GM12878 (cell line): ENCODE data around the gene NTM. TPM values are rescaled to one million over a fixed set of nuclear protein-coding genes. Genes with fewer than 3 reads are reported as not detected.

Experiments used
- ATAC-seq: fragments of 200-7000 bp; cut with Tn5 transposase; 3 replicates; pipeline ENCODE4 v1.9.1; 2020; ENCODE audit warnings: mild to moderate bottlenecking, moderate library complexity
- BruUV-seq: library from RNA; stranded (reverse); fragments of 400-500 nt; replicated peaks from 2 replicates; lab custom pipeline; 2021; lab: Mats Ljungman, UMichigan
- CTCF ChIA-PET: fragments of 300-600 bp; sonication (Branson Sonifier 250); formaldehyde crosslinking; extraction: SDS; loops from one replicate; lab custom pipeline; 2021; ENCODE audit warnings: inconsistent platforms; lab: Yijun Ruan, JAX
- POLR2A ChIA-PET: fragments of 350-600 bp; formaldehyde crosslinking; extraction: SDS; loops from one replicate; lab custom pipeline; 2021; ENCODE audit warnings: inconsistent platforms; lab: Charles Lee
- RAD21 ChIA-PET: fragments of 300-600 bp; sonication (Branson Sonifier 250); formaldehyde crosslinking; loops from one replicate; lab custom pipeline; 2023; ENCODE audit warnings: antibody characterized with exemption; ENCODE audit not compliant: unreplicated experiment; lab: Charles Lee
- SMC1A ChIA-PET: fragments of 300-600 bp; sonication (Branson Sonifier 250); formaldehyde crosslinking; loops from one replicate; lab custom pipeline; 2023; ENCODE audit not compliant: unreplicated experiment, uncharacterized antibody; lab: Charles Lee
- DNase-seq: peaks from one replicate; pipeline ENCODE4 v3.0.0-alpha.2; 2011; ENCODE audit warnings: low read depth, low spot score
- FAIRE-seq: peaks from 3 replicates; lab custom pipeline; 2011; peaks lifted over from hg19 to GRCh38; lab: Jason Lieb, UNC
- H2AFZ ChIP-seq: 2 replicates; pipeline ENCODE4 v1.6.0; 2011; ENCODE audit warnings: low read depth, low read length, control low read depth; ENCODE audit not compliant: control insufficient read depth
- H3K27ac ChIP-seq: 2 replicates; pipeline ENCODE4 v1.5.1; 2011; ENCODE audit warnings: control low read depth; ENCODE audit not compliant: control insufficient read depth, insufficient read depth
- H3K27me3 ChIP-seq, 2 experiments: replicated peaks in 1 of 2; 2 replicates each; pipeline versions ENCODE4 v1.6.0 to v1.6.1; 2011; ENCODE audit warnings: low read length in 1 of 2; ENCODE audit not compliant: control insufficient read depth in 2 of 2, insufficient read depth in 2 of 2
- H3K36me3 ChIP-seq, 2 experiments: 2 replicates each; pipeline ENCODE4 v1.5.1; 2011; ENCODE audit warnings: low read length in 1 of 2; ENCODE audit not compliant: control insufficient read depth in 2 of 2, insufficient read depth in 2 of 2
- H3K4me1 ChIP-seq: 2 replicates; pipeline ENCODE4 v1.6.1; 2011; ENCODE audit warnings: mild to moderate bottlenecking, low read length, moderate library complexity, mixed read lengths; ENCODE audit not compliant: control insufficient read depth, insufficient read depth
- H3K4me2 ChIP-seq: 2 replicates; pipeline ENCODE4 v1.6.0; 2011; ENCODE audit warnings: control low read depth; ENCODE audit not compliant: control insufficient read depth, insufficient read depth
- H3K4me3 ChIP-seq: fragments of 200-600 bp; sonication (generic); 2 replicates; pipeline ENCODE4 v1.5.1; 2016
- H3K79me2 ChIP-seq: 2 replicates; pipeline ENCODE4 v1.6.0; 2011; ENCODE audit warnings: low read length; ENCODE audit not compliant: control insufficient read depth, insufficient read depth
- H3K9ac ChIP-seq: 2 replicates; pipeline ENCODE4 v1.8.0; 2011; ENCODE audit warnings: low read length, control low read depth, mixed read lengths; ENCODE audit not compliant: control insufficient read depth, insufficient read depth
- H3K9me3 ChIP-seq: replicated peaks from 3 replicates; pipeline ENCODE4 v1.5.1; 2011; ENCODE audit warnings: mild to moderate bottlenecking, low read length; ENCODE audit not compliant: control insufficient read depth, insufficient read depth
- H4K20me1 ChIP-seq: 2 replicates; pipeline ENCODE4 v1.6.0; 2011; ENCODE audit not compliant: control insufficient read depth, insufficient read depth
- CBX5 ChIP-seq: sonication (generic); IDR thresholded peaks from 2 replicates; pipeline ENCODE4 v1.6.1; 2016; ENCODE audit warnings: low read depth, moderate library complexity, mild to moderate bottlenecking, inconsistent platforms
- CREM ChIP-seq: IDR thresholded peaks from 2 replicates; pipeline ENCODE4 v1.6.1; 2014; ENCODE audit warnings: antibody characterized with exemption, low read depth
- EED ChIP-seq: sonication (generic); IDR thresholded peaks from 2 replicates; pipeline ENCODE4 v1.6.1; 2016; ENCODE audit warnings: antibody characterized with exemption, low read depth
- FOXK2 ChIP-seq: fragments of 450-650 bp; IDR thresholded peaks from 2 replicates; pipeline ENCODE4 v1.6.1; 2017; ENCODE audit warnings: mild to moderate bottlenecking, moderate library complexity
- FOXM1 ChIP-seq: IDR thresholded peaks from 2 replicates; pipeline ENCODE4 v1.6.1; 2012; ENCODE audit warnings: low read depth, mild to moderate bottlenecking, inconsistent platforms, low read length, moderate library complexity
- IKZF2 ChIP-seq, 2 experiments: fragments of 450-650 bp; IDR thresholded peaks; 2 replicates each; pipeline ENCODE4 v1.6.1; 2017; ENCODE audit warnings: mild to moderate bottlenecking in 2 of 2, moderate library complexity in 2 of 2
- IRF5 ChIP-seq: fragments of 450-650 bp; IDR thresholded peaks from 2 replicates; pipeline ENCODE4 v1.6.1; 2017; ENCODE audit warnings: borderline replicate concordance
- MYB ChIP-seq: fragments of 150-350 bp; IDR thresholded peaks from 2 replicates; pipeline ENCODE4 v1.6.1; 2014; ENCODE audit warnings: mild to moderate bottlenecking, low read depth, low read length, borderline replicate concordance
- RB1 ChIP-seq: fragments of 450-650 bp; formaldehyde crosslinking; IDR thresholded peaks from 2 replicates; pipeline ENCODE4 v1.6.1; 2017; ENCODE audit warnings: mild to moderate bottlenecking, borderline replicate concordance
- RBBP5 ChIP-seq: fragments of 200-600 bp; sonication (generic); conservative IDR thresholded peaks from 2 replicates; pipeline ENCODE4 v1.6.1; 2016
- RFX5 ChIP-seq: IDR thresholded peaks from 2 replicates; pipeline ENCODE4 v1.6.1; 2011; ENCODE audit warnings: low read depth, low read length, improper control_type of control experiment
- SMC3 ChIP-seq: IDR thresholded peaks from 2 replicates; pipeline ENCODE4 v1.6.1; 2011; ENCODE audit warnings: low read length, improper control_type of control experiment, borderline replicate concordance
- SRF ChIP-seq, 2 experiments: IDR thresholded peaks; 2 replicates each; pipeline ENCODE4 v1.6.1; 2011; ENCODE audit warnings: low read depth in 2 of 2, low read length in 2 of 2, mild to moderate bottlenecking in 1 of 2, moderate library complexity in 1 of 2
- USF1 ChIP-seq: IDR thresholded peaks from 2 replicates; pipeline ENCODE4 v1.6.1; 2011; ENCODE audit warnings: borderline replicate concordance, low read depth, mild to moderate bottlenecking, moderate library complexity, mixed read lengths, low read length; ENCODE audit not compliant: insufficient read depth; ENCODE audit errors: extremely low read length
- YBX1 ChIP-seq: fragments of 450-650 bp; IDR thresholded peaks from 2 replicates; pipeline ENCODE4 v1.6.1; 2016; ENCODE audit warnings: antibody characterized with exemption
- YY1 ChIP-seq: IDR thresholded peaks from 2 replicates; pipeline ENCODE4 v1.6.1; 2011; ENCODE audit warnings: low read depth, mild to moderate bottlenecking, low read length
- ZZZ3 ChIP-seq: IDR thresholded peaks from 2 replicates; pipeline ENCODE4 v1.6.1; 2011; ENCODE audit warnings: low read depth; ENCODE audit not compliant: control insufficient read depth, insufficient read length
- WGBS: methylation state at CpG from one replicate; pipeline ENCODE4 v1.1.6; 2016; ENCODE audit warnings: low lambda C conversion rate; ENCODE audit not compliant: insufficient replicate concordance, insufficient coverage; ENCODE audit errors: missing lambda C conversion rate; 5-methylcytosine and 5-hydroxymethylcytosine counted together
- in situ Hi-C: fragments of 300-500 bp; cut with MboI; formaldehyde crosslinking; loops from 9 replicates; pipeline ENCODE4 v1.14.3; 2018; ENCODE audit warnings: mixed read lengths
- intact Hi-C: fragments of 100-400 bp; cut with micrococcal nuclease; formaldehyde crosslinking; loops from one replicate; pipeline ENCODE4 v1.14.2; 2022; ENCODE audit not compliant: unreplicated experiment
- polyA plus RNA-seq, 11 experiments: library from polyadenylated mRNA; depleted of rRNA in 4 of 11; unstranded in 6 of 11; stranded (reverse) in 5 of 11; fragments of >200 nt; fragmentation: Nextera tagmentation in 4 of 11; fragmentation: Illumina TruSeq in 1 of 11; extraction: Ambion mirVana in 4 of 11; extraction: Trizol in 1 of 11; gene quantifications; 1 replicate in 1 of 11; 2 replicates in 10 of 11; pipeline versions ENCODE4 v1.2.1 to v1.2.3, GENCODE V29; 2011 to 2016; ENCODE audit warnings: inconsistent platforms in 2 of 11, missing spikeins in 2 of 11, low read depth in 1 of 11
- total RNA-seq, 4 experiments: library from RNA; depleted of rRNA in 3 of 4; stranded (reverse); fragments of >200 nt in 3 of 4; fragmentation: Illumina TruSeq in 1 of 4; extraction: Trizol in 1 of 4; gene quantifications; 2 replicates each; pipeline versions ENCODE4 v1.2.1 to v1.2.3, GENCODE V29; 2013 to 2021
- TF ChIP-seq, protein P1 (sequence below): fragments of 450-650 bp; IDR thresholded peaks from 2 replicates; pipeline ENCODE4 v1.6.1; 2014; ENCODE audit warnings: mild to moderate bottlenecking
- TF ChIP-seq, protein P2 (sequence below): fragments of 450-650 bp; formaldehyde crosslinking; IDR thresholded peaks from 2 replicates; pipeline ENCODE4 v1.4.0; 2020; ENCODE audit warnings: mild to moderate bottlenecking, moderate library complexity

The NTM gene
- total and polyA plus RNA-seq, 10 of the 15 experiments (the other 5 are each of a cell fraction or from before 2014, with no cell fraction given), result not detected

- TF ChIP-seq CBX5 (no peak), MYB (no peak), ZZZ3 (no peak), FOXM1 (no peak)
Observed at GRCh38 chr11:132211479-132211878, 841.1 kb downstream of the NTM start (continued).

DNA sequence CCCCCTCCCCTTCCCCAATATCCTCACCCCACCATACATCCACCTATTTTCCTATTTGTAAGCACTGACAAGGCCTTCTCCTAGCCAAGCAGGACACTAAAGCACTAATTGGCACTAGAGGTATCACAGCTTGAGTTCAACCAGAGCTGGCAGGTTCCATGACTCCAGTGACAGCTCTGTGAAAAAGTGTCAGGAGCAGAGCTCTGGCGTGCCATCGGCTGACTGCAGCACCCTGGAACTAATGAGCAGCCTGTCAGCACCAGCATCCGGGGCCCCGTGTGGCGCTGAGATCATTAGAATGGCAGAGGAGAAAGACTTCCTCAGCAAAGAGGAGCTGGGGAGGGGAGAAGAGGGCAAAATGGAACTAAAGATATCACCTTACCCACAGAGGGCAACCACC lies 847.4 kb downstream of the NTM start:
- Histone ChIP-seq H3K36me3 (no peaks in the 10 kb centered on the region), H3K4me1 (no peaks in the 10 kb centered on the region), H2AFZ (no peak overlapping the region), H3K27ac (no peak overlapping the region), H3K9me3 (no peaks in the 10 kb centered on the region), H4K20me1 (peaks cover 2% of the 10 kb centered on the region; the same call in 1 of the 2 replicates), H3K27me3 (peaks cover 0 to 1% of the 10 kb centered on the region in 2 experiments; a peak in 3 of 4 replicates), H3K4me3 (no peak overlapping the region), H3K4me2 (no peak overlapping the region), H3K9ac (no peak overlapping the region), H3K79me2 (no peaks in the 10 kb centered on the region)
- ChIA-PET POLR2A (no interaction called here), RAD21 (no interaction called here), CTCF (no interaction called here), SMC1A (no interaction called here)
- intact Hi-C loops (no loop called here), in situ Hi-C loops (no loop called here)
- FAIRE-seq (no peak), ATAC-seq (no peak), DNase-seq (no peak)
- BruUV-seq, result no TSS peak
- WGBS, result 32% methylated on average over 5 of the region's 5 CpGs
- TF ChIP-seq RFX5 (no peak), SRF (IDR thresholded peaks at IDR 0.05; ENCODE audit: low read depth in 2 of 2, low read length in 2 of 2) (no peak), FOXK2 (no peak), IRF5 (no peak), SMC3 (no peak), RBBP5 (no peak), EED (no peak), IKZF2 (IDR thresholded peaks at IDR 0.05) (no peak), USF1 (no peak), FOXM1 (no peak), YBX1 (no peak), RB1 (no peak), YY1 (no peak), CREM (no peak)
- TF ChIP-seq, protein P1, sequence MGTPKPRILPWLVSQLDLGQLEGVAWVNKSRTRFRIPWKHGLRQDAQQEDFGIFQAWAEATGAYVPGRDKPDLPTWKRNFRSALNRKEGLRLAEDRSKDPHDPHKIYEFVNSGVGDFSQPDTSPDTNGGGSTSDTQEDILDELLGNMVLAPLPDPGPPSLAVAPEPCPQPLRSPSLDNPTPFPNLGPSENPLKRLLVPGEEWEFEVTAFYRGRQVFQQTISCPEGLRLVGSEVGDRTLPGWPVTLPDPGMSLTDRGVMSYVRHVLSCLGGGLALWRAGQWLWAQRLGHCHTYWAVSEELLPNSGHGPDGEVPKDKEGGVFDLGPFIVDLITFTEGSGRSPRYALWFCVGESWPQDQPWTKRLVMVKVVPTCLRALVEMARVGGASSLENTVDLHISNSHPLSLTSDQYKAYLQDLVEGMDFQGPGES, result no peak
- TF ChIP-seq, protein P2, sequence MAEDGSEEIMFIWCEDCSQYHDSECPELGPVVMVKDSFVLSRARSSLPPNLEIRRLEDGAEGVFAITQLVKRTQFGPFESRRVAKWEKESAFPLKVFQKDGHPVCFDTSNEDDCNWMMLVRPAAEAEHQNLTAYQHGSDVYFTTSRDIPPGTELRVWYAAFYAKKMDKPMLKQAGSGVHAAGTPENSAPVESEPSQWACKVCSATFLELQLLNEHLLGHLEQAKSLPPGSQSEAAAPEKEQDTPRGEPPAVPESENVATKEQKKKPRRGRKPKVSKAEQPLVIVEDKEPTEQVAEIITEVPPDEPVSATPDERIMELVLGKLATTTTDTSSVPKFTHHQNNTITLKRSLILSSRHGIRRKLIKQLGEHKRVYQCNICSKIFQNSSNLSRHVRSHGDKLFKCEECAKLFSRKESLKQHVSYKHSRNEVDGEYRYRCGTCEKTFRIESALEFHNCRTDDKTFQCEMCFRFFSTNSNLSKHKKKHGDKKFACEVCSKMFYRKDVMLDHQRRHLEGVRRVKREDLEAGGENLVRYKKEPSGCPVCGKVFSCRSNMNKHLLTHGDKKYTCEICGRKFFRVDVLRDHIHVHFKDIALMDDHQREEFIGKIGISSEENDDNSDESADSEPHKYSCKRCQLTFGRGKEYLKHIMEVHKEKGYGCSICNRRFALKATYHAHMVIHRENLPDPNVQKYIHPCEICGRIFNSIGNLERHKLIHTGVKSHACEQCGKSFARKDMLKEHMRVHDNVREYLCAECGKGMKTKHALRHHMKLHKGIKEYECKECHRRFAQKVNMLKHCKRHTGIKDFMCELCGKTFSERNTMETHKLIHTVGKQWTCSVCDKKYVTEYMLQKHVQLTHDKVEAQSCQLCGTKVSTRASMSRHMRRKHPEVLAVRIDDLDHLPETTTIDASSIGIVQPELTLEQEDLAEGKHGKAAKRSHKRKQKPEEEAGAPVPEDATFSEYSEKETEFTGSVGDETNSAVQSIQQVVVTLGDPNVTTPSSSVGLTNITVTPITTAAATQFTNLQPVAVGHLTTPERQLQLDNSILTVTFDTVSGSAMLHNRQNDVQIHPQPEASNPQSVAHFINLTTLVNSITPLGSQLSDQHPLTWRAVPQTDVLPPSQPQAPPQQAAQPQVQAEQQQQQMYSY (CRISPR knock-in tag), result no peak
